ENCODE data around the gene PFN4.
"Not testable (repeated sequence)": the region's sequence is repeated elsewhere in the genome, so short reads cannot be mapped to it uniquely, and the experiment has no call there.

The PFN4 gene

DNA sequence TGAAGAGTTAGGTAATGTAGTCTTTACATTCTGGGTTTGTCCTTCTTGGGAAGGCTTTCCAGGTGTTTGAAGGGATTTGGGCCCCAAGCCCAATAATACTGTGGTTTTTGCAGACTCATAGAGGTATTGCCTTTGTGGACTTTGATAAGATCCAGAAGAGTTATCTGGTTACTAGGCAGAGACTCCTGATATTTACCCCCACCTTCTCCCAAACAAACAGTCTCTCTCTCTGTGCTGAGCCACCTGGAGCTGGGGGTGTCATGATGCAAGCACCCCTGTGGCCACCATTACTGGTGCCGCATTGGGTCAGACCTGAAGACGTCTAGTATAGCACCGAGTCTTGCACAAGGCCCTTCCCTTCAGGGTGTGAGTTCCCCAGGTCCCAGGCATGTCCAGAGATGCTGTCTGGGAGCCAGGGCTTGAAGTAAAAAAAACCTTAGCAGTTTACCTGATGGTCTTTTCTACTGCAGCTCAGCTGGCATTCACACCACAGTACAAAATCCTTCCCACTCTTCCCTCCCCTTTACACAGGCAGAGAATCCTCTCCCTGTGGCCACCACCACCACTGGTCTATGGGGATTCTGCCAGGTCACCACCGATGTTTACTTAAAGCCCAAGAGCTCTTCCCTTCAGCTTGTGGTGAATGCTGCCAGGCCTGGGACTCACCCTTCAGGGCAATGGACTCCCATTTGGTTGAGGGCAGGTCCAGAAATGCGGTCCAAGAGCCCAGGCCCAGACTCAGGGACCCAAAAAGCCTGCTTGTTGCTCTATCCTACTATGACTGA lies 29.5 kb upstream of the PFN4 start:
- H3K27ac ChIP-seq (ENCODE audit: low read depth, low read length, severe bottlenecking): no peak overlapping the region
- no peak overlapping the region for H3K4me3 ChIP-seq (ENCODE audit: extremely low read depth, insufficient read depth, low read length, poor library complexity, severe bottlenecking)
- no peaks in the 10 kb centered on the region for H3K4me1 ChIP-seq (ENCODE audit: control insufficient read depth, insufficient read depth, low read length, poor library complexity, severe bottlenecking)
- no peaks in the 10 kb centered on the region for H3K9me3 ChIP-seq (ENCODE audit: control insufficient read depth, low read length)
- no peaks in the 10 kb centered on the region for H3K36me3 ChIP-seq (ENCODE audit: control insufficient read depth, insufficient read depth, low read length)
- 91 to 95% methylated on average over 5 of the region's 5 CpGs for WGBS, 2 experiments (ENCODE audit: insufficient coverage in 2 of 2)

GRCh38 chr2:24147364-24147763 lies 24.2 kb upstream of the PFN4 start:
- H3K4me1 ChIP-seq (ENCODE audit: control insufficient read depth, insufficient read depth, low read length, poor library complexity, severe bottlenecking): no peaks in the 10 kb centered on the region
- no peak overlapping the region for H3K27ac ChIP-seq (ENCODE audit: low read depth, low read length, severe bottlenecking)
- H3K36me3 ChIP-seq (ENCODE audit: control insufficient read depth, insufficient read depth, low read length): peaks cover 3% of the 10 kb centered on the region
- H3K4me3 ChIP-seq (ENCODE audit: extremely low read depth, insufficient read depth, low read length, poor library complexity, severe bottlenecking): no peak overlapping the region
- peaks cover 3% of the 10 kb centered on the region for H3K9me3 ChIP-seq (ENCODE audit: control insufficient read depth, low read length)

DNA sequence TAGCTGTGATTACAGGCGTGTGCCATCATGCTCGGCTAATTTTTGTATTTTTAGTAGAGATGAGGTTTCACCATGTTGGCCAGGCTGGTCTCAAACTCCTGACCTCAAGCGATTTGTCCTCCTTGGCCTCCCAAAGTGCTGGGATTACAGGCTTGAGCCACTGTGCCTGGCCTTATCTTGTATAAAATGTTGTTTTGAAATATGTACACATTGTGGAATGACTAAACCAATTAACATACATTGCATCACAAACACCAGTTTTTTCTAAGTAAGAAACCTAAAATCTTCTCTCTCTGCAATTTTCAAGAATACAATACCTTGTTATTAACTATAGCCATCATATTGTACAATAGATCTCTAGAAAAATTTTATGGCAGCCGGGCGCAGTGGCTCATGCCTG lies 17.2 kb upstream of the PFN4 start:
- H3K9me3 ChIP-seq (ENCODE audit: control insufficient read depth, low read length); H3K4me1 ChIP-seq (ENCODE audit: control insufficient read depth, insufficient read depth, low read length, poor library complexity, severe bottlenecking); H3K27ac ChIP-seq (ENCODE audit: low read depth, low read length, severe bottlenecking); H3K4me3 ChIP-seq (ENCODE audit: extremely low read depth, insufficient read depth, low read length, poor library complexity, severe bottlenecking); H3K36me3 ChIP-seq (ENCODE audit: control insufficient read depth, insufficient read depth, low read length): not testable (repeated sequence)
- 80 to 100% methylated on average over 2 to 5 of the region's 5 CpGs for WGBS, 2 experiments (ENCODE audit: insufficient coverage in 2 of 2)

GRCh38 chr2:24132543-24132942 lies 9.4 kb upstream of the PFN4 start:
- H3K9me3 ChIP-seq (ENCODE audit: control insufficient read depth, low read length): peaks cover 7% of the 10 kb centered on the region
- H3K27ac ChIP-seq (ENCODE audit: low read depth, low read length, severe bottlenecking): no peak overlapping the region
- 82 to 100% methylated on average over 1 of the region's 3 CpGs for WGBS, 2 experiments (ENCODE audit: insufficient coverage in 2 of 2)
- H3K4me1 ChIP-seq (ENCODE audit: control insufficient read depth, insufficient read depth, low read length, poor library complexity, severe bottlenecking): no peaks in the 10 kb centered on the region
- no peak overlapping the region for H3K4me3 ChIP-seq (ENCODE audit: extremely low read depth, insufficient read depth, low read length, poor library complexity, severe bottlenecking)
- H3K36me3 ChIP-seq (ENCODE audit: control insufficient read depth, insufficient read depth, low read length): no peaks in the 10 kb centered on the region

DNA sequence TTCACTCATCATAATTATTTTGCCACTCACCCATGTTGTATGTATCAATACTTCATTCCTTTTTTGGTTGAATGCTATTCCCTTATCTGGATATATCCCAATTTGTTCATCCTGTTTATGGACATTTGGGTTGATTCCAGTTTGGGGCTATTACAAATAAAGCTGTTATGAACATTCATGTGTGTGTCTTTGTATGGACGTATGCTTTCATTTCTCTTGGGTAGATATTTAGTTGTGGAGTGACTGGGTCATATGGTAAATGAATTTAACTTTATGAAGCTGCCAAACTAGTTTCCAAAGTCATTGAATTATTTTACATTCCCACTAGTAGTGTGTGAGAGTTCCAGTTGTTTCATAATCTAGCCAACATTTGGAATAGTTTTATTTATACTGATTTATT lies 2.8 kb upstream of the PFN4 start:
- H3K9me3 ChIP-seq (ENCODE audit: control insufficient read depth, low read length): no peaks in the 10 kb centered on the region
- H3K36me3 ChIP-seq (ENCODE audit: control insufficient read depth, insufficient read depth, low read length): no peaks in the 10 kb centered on the region
- H3K27ac ChIP-seq (ENCODE audit: low read depth, low read length, severe bottlenecking): no peak overlapping the region
- no peak overlapping the region for H3K4me3 ChIP-seq (ENCODE audit: extremely low read depth, insufficient read depth, low read length, poor library complexity, severe bottlenecking)
- H3K4me1 ChIP-seq (ENCODE audit: control insufficient read depth, insufficient read depth, low read length, poor library complexity, severe bottlenecking): no peaks in the 10 kb centered on the region
- no CpG with 5 or more reads among the region's 1 CpG for WGBS, 2 experiments (ENCODE audit: insufficient coverage in 2 of 2)

- peak overlapping the region; percentile 52 for H3K4me3 ChIP-seq (ENCODE audit: extremely low read depth, insufficient read depth, low read length, poor library complexity, severe bottlenecking)
- no peaks in the 10 kb centered on the region for H3K4me1 ChIP-seq (ENCODE audit: control insufficient read depth, insufficient read depth, low read length, poor library complexity, severe bottlenecking)
- 34 to 39% methylated on average over 8 of the region's 9 CpGs for WGBS, 2 experiments (ENCODE audit: insufficient coverage in 2 of 2)
- no peaks in the 10 kb centered on the region for H3K9me3 ChIP-seq (ENCODE audit: control insufficient read depth, low read length)
- no peaks in the 10 kb centered on the region for H3K36me3 ChIP-seq (ENCODE audit: control insufficient read depth, insufficient read depth, low read length)
- peak overlapping the region; percentile 75 for H3K27ac ChIP-seq (ENCODE audit: low read depth, low read length, severe bottlenecking)
Observed at GRCh38 chr2:24123922-24124580, 917 bp upstream of the PFN4 start.

DNA sequence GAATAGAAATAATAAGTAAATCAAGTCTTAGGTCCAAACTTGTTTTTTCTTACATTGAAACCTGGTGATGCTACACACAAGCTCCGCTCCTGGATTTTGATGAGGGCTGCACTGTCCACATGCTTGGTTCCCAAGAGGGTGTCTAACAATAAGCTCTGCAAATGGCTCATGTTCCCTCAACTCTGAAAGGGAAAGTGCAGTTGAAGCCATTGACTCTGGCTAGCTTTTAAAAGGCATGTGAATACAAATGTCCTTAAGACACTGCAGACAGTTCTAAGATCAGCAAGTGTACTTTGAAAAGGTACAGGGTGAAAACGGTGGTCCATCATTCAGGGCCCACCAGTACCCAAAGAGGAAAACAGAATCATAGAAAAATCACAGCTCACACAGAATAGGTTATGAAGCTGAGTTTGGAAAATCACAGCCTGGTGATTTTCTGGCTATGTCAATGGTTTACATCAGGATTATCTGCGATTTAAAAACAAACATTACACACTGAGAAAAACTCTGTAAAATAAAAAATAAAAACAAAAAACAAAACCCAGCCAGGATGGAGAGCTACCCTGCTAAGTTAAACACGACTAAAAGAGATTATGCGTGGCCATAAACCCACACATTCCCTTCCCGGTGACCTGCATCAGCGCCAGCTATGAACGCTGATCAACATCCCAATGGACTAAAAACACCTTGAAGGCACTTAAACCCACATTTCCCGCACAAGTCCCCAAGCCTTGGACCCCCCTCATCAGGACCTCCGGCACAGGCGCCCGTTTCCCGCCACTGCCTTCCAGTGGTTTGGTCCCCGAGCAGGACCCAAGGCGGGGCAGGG lies 554 bp downstream of the PFN4 start:
- WGBS, 2 experiments (ENCODE audit: insufficient coverage in 2 of 2): 34 to 41% methylated on average over 5 to 13 of the region's 15 CpGs
- Histone ChIP-seq H3K36me3 (ENCODE audit: control insufficient read depth, insufficient read depth, low read length) (no peaks in the 10 kb centered on the region), H3K4me3 (ENCODE audit: extremely low read depth, insufficient read depth, low read length, poor library complexity, severe bottlenecking) (peak overlapping the region; percentile 52), H3K9me3 (ENCODE audit: control insufficient read depth, low read length) (no peaks in the 10 kb centered on the region), H3K27ac (ENCODE audit: low read depth, low read length, severe bottlenecking) (peak overlapping the region; percentile 44), H3K4me1 (ENCODE audit: control insufficient read depth, insufficient read depth, low read length, poor library complexity, severe bottlenecking) (no peaks in the 10 kb centered on the region)

DNA sequence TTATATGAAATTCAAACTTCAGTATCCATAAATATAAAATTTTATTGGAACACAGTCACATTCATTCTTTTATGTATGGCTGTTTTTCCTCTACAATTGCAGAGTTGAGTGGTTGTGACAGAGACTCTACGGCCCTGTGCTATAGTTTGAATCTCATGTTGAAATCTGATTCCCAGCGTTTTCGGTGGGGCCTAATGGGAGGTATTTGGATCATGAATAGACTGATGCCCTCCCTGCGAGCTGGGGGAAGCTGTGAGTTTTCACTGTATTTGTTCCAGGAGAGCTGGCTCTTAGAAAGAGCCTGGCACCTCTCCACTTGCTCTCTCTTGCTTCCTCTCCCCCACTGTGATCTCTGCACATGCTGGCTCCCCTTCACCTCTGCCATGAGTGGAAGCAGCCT lies 1.7 kb downstream of the PFN4 start:
- H3K36me3 ChIP-seq (ENCODE audit: control insufficient read depth, insufficient read depth, low read length): no peaks in the 10 kb centered on the region
- WGBS, 2 experiments (ENCODE audit: insufficient coverage in 2 of 2): 65 to 78% methylated on average over 4 of the region's 4 CpGs
- H3K27ac ChIP-seq (ENCODE audit: low read depth, low read length, severe bottlenecking): no peak overlapping the region
- no peaks in the 10 kb centered on the region for H3K9me3 ChIP-seq (ENCODE audit: control insufficient read depth, low read length)
- H3K4me3 ChIP-seq (ENCODE audit: extremely low read depth, insufficient read depth, low read length, poor library complexity, severe bottlenecking): no peak overlapping the region
- no peaks in the 10 kb centered on the region for H3K4me1 ChIP-seq (ENCODE audit: control insufficient read depth, insufficient read depth, low read length, poor library complexity, severe bottlenecking)

- no peaks in the 10 kb centered on the region for H3K9me3 ChIP-seq (ENCODE audit: control insufficient read depth, low read length)
- H3K4me3 ChIP-seq (ENCODE audit: extremely low read depth, insufficient read depth, low read length, poor library complexity, severe bottlenecking): no peak overlapping the region
- no peak overlapping the region for H3K27ac ChIP-seq (ENCODE audit: low read depth, low read length, severe bottlenecking)
- no peaks in the 10 kb centered on the region for H3K4me1 ChIP-seq (ENCODE audit: control insufficient read depth, insufficient read depth, low read length, poor library complexity, severe bottlenecking)
- WGBS, 2 experiments (ENCODE audit: insufficient coverage in 2 of 2): 92 to 100% methylated on average over 2 to 4 of the region's 5 CpGs
- no peaks in the 10 kb centered on the region for H3K36me3 ChIP-seq (ENCODE audit: control insufficient read depth, insufficient read depth, low read length)
Observed at GRCh38 chr2:24121066-24121465, 2.1 kb downstream of the PFN4 start.

GRCh38 chr2:24117902-24118301 lies 5.2 kb downstream of the PFN4 start:
- H3K27ac ChIP-seq (ENCODE audit: low read depth, low read length, severe bottlenecking): no peak overlapping the region
- no peaks in the 10 kb centered on the region for H3K4me1 ChIP-seq (ENCODE audit: control insufficient read depth, insufficient read depth, low read length, poor library complexity, severe bottlenecking)
- no peaks in the 10 kb centered on the region for H3K36me3 ChIP-seq (ENCODE audit: control insufficient read depth, insufficient read depth, low read length)
- no CpG with 5 or more reads among the region's 1 CpG for WGBS, 2 experiments (ENCODE audit: insufficient coverage in 2 of 2)
- H3K4me3 ChIP-seq (ENCODE audit: extremely low read depth, insufficient read depth, low read length, poor library complexity, severe bottlenecking): no peak overlapping the region
- H3K9me3 ChIP-seq (ENCODE audit: control insufficient read depth, low read length): peaks cover 8% of the 10 kb centered on the region

Data from mesodermal cell (in vitro differentiated cells).